ENCODE results near the gene CELF4. TPM values are rescaled to one million over a fixed set of nuclear protein-coding genes. Genes with fewer than 3 reads are reported as not detected.

The CELF4 gene
- polyA plus RNA-seq, 1 donor (not counting 4 experiments of a cell fraction or from before 2014, with no cell fraction given), result not detected

DNA sequence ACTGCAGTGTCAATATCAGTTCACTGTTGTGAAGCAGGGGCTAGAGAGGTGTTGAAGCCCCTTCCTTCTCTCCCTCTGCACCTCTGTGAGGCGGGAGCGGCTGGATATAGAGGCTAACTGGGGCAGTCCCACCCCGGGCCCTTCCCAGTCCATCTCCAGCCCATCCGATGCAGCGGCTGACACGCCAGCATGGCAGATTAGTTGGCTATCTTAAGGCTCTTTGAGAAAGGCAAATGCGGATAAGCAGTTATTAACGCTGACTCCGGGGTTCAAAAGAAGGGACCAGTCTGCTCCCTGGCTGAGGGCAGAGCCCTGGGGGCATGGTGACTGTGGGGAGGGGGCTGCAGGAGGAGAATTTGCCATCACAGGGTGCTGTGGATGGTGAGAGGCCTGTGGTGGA, 76.6 kb downstream of the CELF4 start:
- FAIRE-seq (no peak), DNase-seq (ENCODE audit: low read depth, low spot score) (no peak)
- H3K4me1 ChIP-seq (ENCODE audit: control insufficient read depth, extremely low read depth, insufficient read depth, low read length), result no peaks in the 10 kb centered on the region
- TF ChIP-seq, protein P1, sequence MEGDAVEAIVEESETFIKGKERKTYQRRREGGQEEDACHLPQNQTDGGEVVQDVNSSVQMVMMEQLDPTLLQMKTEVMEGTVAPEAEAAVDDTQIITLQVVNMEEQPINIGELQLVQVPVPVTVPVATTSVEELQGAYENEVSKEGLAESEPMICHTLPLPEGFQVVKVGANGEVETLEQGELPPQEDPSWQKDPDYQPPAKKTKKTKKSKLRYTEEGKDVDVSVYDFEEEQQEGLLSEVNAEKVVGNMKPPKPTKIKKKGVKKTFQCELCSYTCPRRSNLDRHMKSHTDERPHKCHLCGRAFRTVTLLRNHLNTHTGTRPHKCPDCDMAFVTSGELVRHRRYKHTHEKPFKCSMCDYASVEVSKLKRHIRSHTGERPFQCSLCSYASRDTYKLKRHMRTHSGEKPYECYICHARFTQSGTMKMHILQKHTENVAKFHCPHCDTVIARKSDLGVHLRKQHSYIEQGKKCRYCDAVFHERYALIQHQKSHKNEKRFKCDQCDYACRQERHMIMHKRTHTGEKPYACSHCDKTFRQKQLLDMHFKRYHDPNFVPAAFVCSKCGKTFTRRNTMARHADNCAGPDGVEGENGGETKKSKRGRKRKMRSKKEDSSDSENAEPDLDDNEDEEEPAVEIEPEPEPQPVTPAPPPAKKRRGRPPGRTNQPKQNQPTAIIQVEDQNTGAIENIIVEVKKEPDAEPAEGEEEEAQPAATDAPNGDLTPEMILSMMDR (optimal IDR thresholded peaks at IDR 0.05 in 1 of 3, IDR thresholded peaks at IDR 0.05 in 1 of 3, conservative IDR thresholded peaks at IDR 0.05 in 1 of 3; ENCODE audit: extremely low read depth in 1 of 3, insufficient read depth in 2 of 3, low read length in 3 of 3), result no peak
- TF ChIP-seq EZH2 (IDR thresholded peaks at IDR 0.05; ENCODE audit: low read length), result no peak
- H3K4me3 ChIP-seq (ENCODE audit: control insufficient read depth in 2 of 3, extremely low read depth in 1 of 3, insufficient read depth in 2 of 3, low read depth in 1 of 3, low read length in 3 of 3), result no peak overlapping the region
- H3K9ac ChIP-seq (ENCODE audit: control insufficient read depth, extremely low read depth, insufficient read depth, low read length), result no peak overlapping the region
- no peaks in the 10 kb centered on the region for H3K79me2 ChIP-seq (ENCODE audit: control insufficient read depth, insufficient read depth, low read length)
- H3K4me2 ChIP-seq (ENCODE audit: control insufficient read depth, extremely low read depth, insufficient read depth, low read depth, low read length), result no peak overlapping the region
- H3K9me1 ChIP-seq (ENCODE audit: control insufficient read depth, extremely low read depth, insufficient read depth, low read length), result no peaks in the 10 kb centered on the region
- H2AFZ ChIP-seq (ENCODE audit: control insufficient read depth, low read length), result no peak overlapping the region
- peaks cover 30% of the 10 kb centered on the region for H3K27me3 ChIP-seq (ENCODE audit: control insufficient read depth, extremely low read depth, insufficient read depth, low read length)
- dilution Hi-C loops (cut with MboI; ENCODE audit: extremely low pct_ligation_motif_present, low sequenced_read_pairs), result no loop called here
- H3K27ac ChIP-seq (ENCODE audit: control insufficient read depth, insufficient read depth, low read length), result no peak overlapping the region
- H4K20me1 ChIP-seq (ENCODE audit: control insufficient read depth, extremely low read depth, insufficient read depth, low read length), result no peaks in the 10 kb centered on the region
- H3K9me3 ChIP-seq (ENCODE audit: control insufficient read depth, low read depth, low read length), result no peaks in the 10 kb centered on the region
- H3K36me3 ChIP-seq (ENCODE audit: control insufficient read depth in 2 of 2, extremely low read depth in 1 of 2, insufficient read depth in 2 of 2, low read length in 2 of 2), result no peaks in the 10 kb centered on the region

DNA sequence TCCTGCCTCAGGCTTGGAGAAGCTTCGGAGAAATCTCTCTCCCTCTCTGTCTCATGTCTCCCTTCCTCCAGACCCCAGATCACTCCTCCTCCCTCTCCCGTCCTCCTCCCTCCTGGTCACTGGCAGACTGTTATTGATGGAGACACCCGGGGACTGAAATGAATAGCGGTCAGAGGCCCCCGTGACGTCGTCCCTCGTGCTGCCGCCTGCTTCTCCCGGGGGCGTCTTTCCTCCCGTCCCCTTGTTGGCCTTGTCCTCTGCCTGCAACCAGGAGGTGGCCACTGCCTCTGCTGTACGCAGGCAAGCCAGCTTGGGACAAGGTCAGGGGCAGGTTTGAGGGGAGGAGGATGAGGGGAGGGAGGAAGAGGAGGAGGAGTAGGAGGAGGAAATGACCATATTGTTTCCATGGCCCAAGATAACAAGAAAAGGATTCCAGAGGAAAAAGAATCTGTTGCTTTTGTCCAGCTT, 78.2 kb downstream of the CELF4 start:
- TF ChIP-seq EZH2 (IDR thresholded peaks at IDR 0.05; ENCODE audit: low read length), result no peak
- TF ChIP-seq, protein P1 (optimal IDR thresholded peaks at IDR 0.05 in 1 of 3, IDR thresholded peaks at IDR 0.05 in 1 of 3, conservative IDR thresholded peaks at IDR 0.05 in 1 of 3; ENCODE audit: extremely low read depth in 1 of 3, insufficient read depth in 2 of 3, low read length in 3 of 3), result no peak
- Histone ChIP-seq H3K9ac (ENCODE audit: control insufficient read depth, extremely low read depth, insufficient read depth, low read length) (no peak overlapping the region), H3K4me3 (ENCODE audit: control insufficient read depth in 2 of 3, extremely low read depth in 1 of 3, insufficient read depth in 2 of 3, low read depth in 1 of 3, low read length in 3 of 3) (no peak overlapping the region), H4K20me1 (ENCODE audit: control insufficient read depth, extremely low read depth, insufficient read depth, low read length) (no peaks in the 10 kb centered on the region), H3K27me3 (ENCODE audit: control insufficient read depth, extremely low read depth, insufficient read depth, low read length) (peaks cover 30% of the 10 kb centered on the region), H2AFZ (ENCODE audit: control insufficient read depth, low read length) (no peak overlapping the region), H3K36me3 (ENCODE audit: control insufficient read depth in 2 of 2, extremely low read depth in 1 of 2, insufficient read depth in 2 of 2, low read length in 2 of 2) (no peaks in the 10 kb centered on the region), H3K9me1 (ENCODE audit: control insufficient read depth, extremely low read depth, insufficient read depth, low read length) (no peaks in the 10 kb centered on the region), H3K4me2 (ENCODE audit: control insufficient read depth, extremely low read depth, insufficient read depth, low read depth, low read length) (no peak overlapping the region), H3K27ac (ENCODE audit: control insufficient read depth, insufficient read depth, low read length) (no peak overlapping the region), H3K79me2 (ENCODE audit: control insufficient read depth, insufficient read depth, low read length) (no peaks in the 10 kb centered on the region), H3K4me1 (ENCODE audit: control insufficient read depth, extremely low read depth, insufficient read depth, low read length) (no peaks in the 10 kb centered on the region), H3K9me3 (ENCODE audit: control insufficient read depth, low read depth, low read length) (no peaks in the 10 kb centered on the region)
- FAIRE-seq, result no peak
- dilution Hi-C loops (cut with MboI; ENCODE audit: extremely low pct_ligation_motif_present, low sequenced_read_pairs), result no loop called here
- no peak for DNase-seq (ENCODE audit: low read depth, low spot score)

Data from keratinocyte (primary cell).